COLO668 (cell line): ENCODE data around the gene CSTF2.

Experiments
- DNase-seq: peaks from one replicate; lab custom pipeline; 2025; ENCODE audit not compliant: unreplicated experiment; lab: John Stamatoyannopoulos, UW

CSTF2 gene

DNA sequence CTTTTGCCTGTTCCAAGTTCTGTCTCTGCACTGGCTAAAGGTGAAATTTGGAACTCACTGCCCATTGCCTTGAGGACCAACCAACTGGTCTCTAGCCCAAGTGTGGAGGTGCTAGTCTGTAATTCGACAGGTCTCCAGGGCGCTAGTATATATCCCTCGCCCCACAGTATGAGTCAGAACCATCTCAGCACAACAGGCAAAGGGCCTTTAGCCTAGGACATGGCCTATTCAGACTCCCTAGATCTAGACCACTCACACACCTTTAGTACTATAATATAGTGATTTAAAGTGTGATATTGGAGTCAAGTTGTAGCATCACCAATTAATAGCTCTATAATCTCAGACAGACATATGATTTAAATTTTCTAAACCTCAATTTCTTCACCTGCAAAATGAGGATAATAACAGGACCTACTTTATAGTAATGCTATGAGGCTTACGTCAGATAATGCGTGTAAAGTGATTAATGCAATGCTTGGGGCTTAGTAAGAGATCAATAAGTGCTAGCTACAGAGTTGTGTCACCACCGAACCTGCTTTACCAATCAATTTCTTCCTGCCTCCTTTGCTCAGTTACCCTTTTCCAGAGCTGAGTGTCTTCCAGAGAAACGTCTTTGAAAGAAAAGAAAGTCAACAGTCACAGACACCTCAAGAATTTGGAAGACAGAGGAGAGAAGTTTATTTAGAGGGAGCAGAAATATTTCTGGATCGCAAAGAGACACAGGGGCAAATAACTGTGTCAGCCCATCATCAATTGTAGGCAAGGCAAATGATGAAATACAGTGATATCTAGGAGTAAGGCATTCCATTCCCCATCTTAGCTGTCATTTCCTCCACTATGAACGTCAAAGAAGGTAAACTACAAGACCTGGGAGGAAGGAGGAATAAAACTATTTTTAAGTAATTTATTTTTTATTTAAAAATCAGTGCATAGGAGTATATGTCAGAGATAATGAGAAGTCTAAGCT, 51.7 kb downstream of the CSTF2 start:
- DNase-seq, result no peak

- no peak for DNase-seq
Observed at GRCh38 chrX:100874325-100874724, 54.1 kb downstream of the CSTF2 start, which contains the start of gene NOX1. Gene NOX1 (minus strand): TSS chrX:100874359. CDS start chrX:100874139, 220 bp downstream.

- DNase-seq, result no peak
Observed at GRCh38 chrX:100880368-100880767, 60.2 kb downstream of the CSTF2 start.

DNA sequence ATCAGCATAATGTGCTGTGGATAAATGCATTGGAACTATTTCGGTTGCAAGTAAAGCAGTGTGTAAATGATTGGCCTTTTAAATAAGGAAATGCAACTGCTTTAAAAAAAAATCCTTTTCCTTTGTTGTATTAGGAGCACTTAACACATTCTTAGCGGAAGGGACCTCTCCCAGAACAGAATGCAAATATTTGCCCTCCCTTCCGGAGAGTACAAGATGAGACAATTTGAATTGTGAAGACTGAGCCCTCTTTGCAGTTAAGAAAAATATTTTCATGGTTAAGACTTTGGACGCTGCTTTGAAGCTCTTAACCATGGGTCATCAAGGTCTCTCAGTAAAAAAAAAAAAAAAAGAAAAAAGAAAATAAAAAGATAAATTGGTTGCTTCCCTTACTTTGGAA, 63.5 kb downstream of the CSTF2 start:
- no peak for DNase-seq
